H1 (cell line): ENCODE data around the gene ATG2B. TPM values are rescaled to one million over a fixed set of nuclear protein-coding genes. Genes with fewer than 3 reads are reported as not detected.

Experiments
- CTCF ChIA-PET: fragments of 300-600 bp; sonication (Branson Sonifier 250); formaldehyde crosslinking; loops from one replicate; lab custom pipeline; 2021; ENCODE audit not compliant: partially characterized antibody; lab: Charles Lee
- POLR2A ChIA-PET: fragments of 300-600 bp; sonication (Branson Sonifier 250); formaldehyde crosslinking; loops from one replicate; lab custom pipeline; 2021; ENCODE audit warnings: inconsistent platforms; ENCODE audit not compliant: partially characterized antibody; lab: Charles Lee
- DNase-seq, 2 experiments: peaks; one replicate each; pipeline versions ENCODE4 v3.0.0 to v3.0.0-alpha.2; 2010 to 2022; ENCODE audit warnings: low spot score in 2 of 2, low read depth in 1 of 2, mixed read lengths in 1 of 2
- FAIRE-seq: peaks from 2 replicates; lab custom pipeline; 2011; peaks lifted over from hg19 to GRCh38; lab: Jason Lieb, UNC
- H2AFZ ChIP-seq: 2 replicates; pipeline ENCODE4 v1.8.1; 2012; ENCODE audit warnings: low read length, inconsistent platforms
- H2AK5ac ChIP-seq: 2 replicates; pipeline ENCODE4 v1.6.1; 2013; ENCODE audit warnings: low read depth, low read length
- H2BK120ac ChIP-seq: replicated peaks from 2 replicates; pipeline ENCODE3; 2013; ENCODE audit warnings: low read depth, low read length, inconsistent platforms
- H2BK12ac ChIP-seq: 2 replicates; pipeline ENCODE4 v1.6.1; 2013; ENCODE audit warnings: low read depth, low read length
- H2BK15ac ChIP-seq: 2 replicates; pipeline ENCODE4 v1.6.1; 2013; ENCODE audit warnings: low read length
- H2BK20ac ChIP-seq: 2 replicates; pipeline ENCODE4 v1.6.1; 2013; ENCODE audit warnings: low read length
- H2BK5ac ChIP-seq: 2 replicates; pipeline ENCODE4 v1.6.1; 2013; ENCODE audit warnings: low read depth, low read length
- H3K14ac ChIP-seq: 2 replicates; pipeline ENCODE4 v1.6.1; 2013; ENCODE audit warnings: inconsistent platforms; ENCODE audit not compliant: insufficient read length
- H3K18ac ChIP-seq: 2 replicates; pipeline ENCODE4 v1.6.1; 2013; ENCODE audit warnings: low read length; ENCODE audit errors: extremely low read depth
- H3K23ac ChIP-seq: 2 replicates; pipeline ENCODE4 v1.6.1; 2013; ENCODE audit warnings: inconsistent platforms; ENCODE audit not compliant: insufficient read length
- H3K23me2 ChIP-seq: 2 replicates; pipeline ENCODE4 v1.6.1; 2013; ENCODE audit warnings: low read depth, low read length
- H3K27ac ChIP-seq: 2 replicates; pipeline ENCODE4 v1.6.1; 2011; ENCODE audit warnings: low read depth, low read length, inconsistent platforms
- H3K27me3 ChIP-seq, 4 experiments: replicated peaks in 1 of 4; 1 replicate in 1 of 4; 2 replicates in 3 of 4; pipeline versions ENCODE4 v1.6.1 to v1.8.1; 2011 to 2013; ENCODE audit warnings: low read length in 3 of 4, mild to moderate bottlenecking in 3 of 4, inconsistent platforms in 2 of 4, mixed read lengths in 2 of 4, moderate library complexity in 1 of 4; ENCODE audit not compliant: control insufficient read depth in 3 of 4, insufficient read depth in 3 of 4; ENCODE audit errors: extremely low read depth in 1 of 4
- H3K36me3 ChIP-seq, 4 experiments: 2 replicates each; pipeline versions ENCODE4 v1.6.1 to v1.8.1; 2011 to 2013; ENCODE audit warnings: mild to moderate bottlenecking in 4 of 4, low read length in 3 of 4, moderate library complexity in 2 of 4, control low read depth in 1 of 4, inconsistent platforms in 1 of 4; ENCODE audit not compliant: insufficient read depth in 4 of 4, control insufficient read depth in 2 of 4
- H3K4ac ChIP-seq: replicated peaks from 2 replicates; pipeline ENCODE3; 2013; ENCODE audit warnings: low read length, low read depth, mixed read lengths, inconsistent platforms; ENCODE audit not compliant: insufficient read length
- H3K4me1 ChIP-seq, 4 experiments: replicated peaks in 1 of 4; 1 replicate in 1 of 4; 2 replicates in 3 of 4; pipeline versions ENCODE4 v1.6.1 to v1.8.1; 2011 to 2013; ENCODE audit warnings: low read length in 3 of 4, inconsistent platforms in 2 of 4, mixed read lengths in 1 of 4; ENCODE audit not compliant: insufficient read depth in 4 of 4, control insufficient read depth in 3 of 4
- H3K4me2 ChIP-seq, 2 experiments: 2 replicates each; pipeline versions ENCODE4 v1.6.1 to v1.8.1; 2011 to 2013; ENCODE audit warnings: low read depth in 2 of 2, low read length in 2 of 2, control low read depth in 1 of 2, inconsistent platforms in 1 of 2, mild to moderate bottlenecking in 1 of 2; ENCODE audit not compliant: insufficient read depth in 1 of 2
- H3K4me3 ChIP-seq, 4 experiments: fragments of 200-600, 300-600 bp in 1 of 4; sonication (generic), shearing (Covaris generic), sonication (Bioruptor Twin) in 1 of 4; 2 replicates each; pipeline versions ENCODE4 v1.5.1 to v1.8.1; 2011 to 2016; ENCODE audit warnings: low read length in 4 of 4, low read depth in 3 of 4, control low read depth in 2 of 4, inconsistent platforms in 2 of 4, mild to moderate bottlenecking in 2 of 4, mixed read lengths in 1 of 4, moderate library complexity in 1 of 4; ENCODE audit not compliant: insufficient read depth in 2 of 4; ENCODE audit errors: extremely low read depth in 1 of 4
- H3K56ac ChIP-seq: replicated peaks from 2 replicates; pipeline ENCODE3; 2013; ENCODE audit warnings: low read depth, mild to moderate bottlenecking, mixed read lengths, low read length, inconsistent platforms; ENCODE audit not compliant: insufficient read length
- H3K79me1 ChIP-seq: 2 replicates; pipeline ENCODE4 v1.6.1; 2013; ENCODE audit warnings: low read depth, low read length, control low read depth
- H3K79me2 ChIP-seq, 2 experiments: 2 replicates each; pipeline versions ENCODE4 v1.6.1 to v1.8.1; 2012 to 2013; ENCODE audit warnings: low read length in 2 of 2, mild to moderate bottlenecking in 2 of 2, inconsistent platforms in 1 of 2; ENCODE audit not compliant: insufficient read depth in 2 of 2, control insufficient read depth in 1 of 2
- H3K9ac ChIP-seq, 4 experiments: replicated peaks in 1 of 4; 1 replicate in 1 of 4; 2 replicates in 3 of 4; pipeline versions ENCODE4 v1.6.1 to v1.8.1; 2011 to 2013; ENCODE audit warnings: low read depth in 3 of 4, low read length in 3 of 4, control low read depth in 2 of 4, mild to moderate bottlenecking in 2 of 4, moderate library complexity in 2 of 4, inconsistent platforms in 1 of 4; ENCODE audit errors: extremely low read depth in 1 of 4
- H3K9me3 ChIP-seq, 2 experiments: 2 replicates each; pipeline versions ENCODE4 v1.6.1 to v1.8.1; 2012 to 2013; ENCODE audit warnings: mild to moderate bottlenecking in 2 of 2, moderate library complexity in 2 of 2, control low read depth in 1 of 2, inconsistent platforms in 1 of 2, low read depth in 1 of 2, low read length in 1 of 2, mixed read lengths in 1 of 2; ENCODE audit not compliant: insufficient read depth in 2 of 2
- H4K20me1 ChIP-seq, 2 experiments: replicated peaks in 1 of 2; 2 replicates each; pipeline versions ENCODE3 to v1.8.1; 2011 to 2013; ENCODE audit warnings: inconsistent platforms in 2 of 2, low read length in 2 of 2, mild to moderate bottlenecking in 1 of 2; ENCODE audit not compliant: insufficient read depth in 2 of 2, control insufficient read depth in 1 of 2
- H4K5ac ChIP-seq: 2 replicates; pipeline ENCODE4 v1.6.1; 2013; ENCODE audit warnings: low read length, low read depth, mixed read lengths, inconsistent platforms; ENCODE audit not compliant: insufficient read length
- H4K8ac ChIP-seq: 2 replicates; pipeline ENCODE4 v1.8.0; 2013; ENCODE audit warnings: mild to moderate bottlenecking, moderate library complexity, low read length, inconsistent platforms; ENCODE audit not compliant: insufficient read depth; ENCODE audit errors: extremely low read depth
- H4K91ac ChIP-seq: replicated peaks from 2 replicates; pipeline ENCODE3; 2013; ENCODE audit warnings: low read length, mixed read lengths, inconsistent platforms; ENCODE audit not compliant: insufficient read length
- BACH1 ChIP-seq: IDR thresholded peaks from 2 replicates; pipeline ENCODE4 v1.6.1; 2012; ENCODE audit warnings: low read length, improper control_type of control experiment
- CBX5 ChIP-seq: fragments of 300-800, 300-1000 bp; sonication (generic); IDR thresholded peaks from 2 replicates; pipeline ENCODE4 v1.7.1; 2016; ENCODE audit warnings: antibody characterized with exemption, low read length, low read depth
- CHD2 ChIP-seq: IDR thresholded peaks from 2 replicates; pipeline ENCODE4 v1.6.1; 2012; ENCODE audit warnings: low read length, improper control_type of control experiment
- EP300 ChIP-seq, 2 experiments: IDR thresholded peaks; 1 replicate in 1 of 2; 2 replicates in 1 of 2; pipeline ENCODE4 v1.6.1; 2011 to 2012; ENCODE audit warnings: low read depth in 2 of 2, low read length in 2 of 2, mild to moderate bottlenecking in 2 of 2, borderline replicate concordance in 1 of 2, inconsistent platforms in 1 of 2, moderate library complexity in 1 of 2
- GTF2F1 ChIP-seq: IDR thresholded peaks from 2 replicates; pipeline ENCODE4 v1.6.1; 2012; ENCODE audit warnings: low read depth, low read length, improper control_type of control experiment, borderline replicate concordance
- SP1 ChIP-seq: IDR thresholded peaks from 2 replicates; pipeline ENCODE4 v1.6.1; 2011; ENCODE audit warnings: low read depth, low read length
- TAF1 ChIP-seq: IDR thresholded peaks from 2 replicates; pipeline ENCODE4 v1.6.1; 2011; ENCODE audit warnings: mild to moderate bottlenecking, low read depth, low read length
- TCF12 ChIP-seq: IDR thresholded peaks from 2 replicates; pipeline ENCODE4 v1.6.1; 2011; ENCODE audit warnings: low read depth, mild to moderate bottlenecking, low read length
- WGBS, 2 experiments: shearing (Covaris generic) in 1 of 2; methylation state at CpG; one replicate each; pipeline versions ENCODE4 v1.1.6 to v1.1.7; 2013 to 2015; ENCODE audit warnings: low lambda C conversion rate in 2 of 2, mixed read lengths in 2 of 2, inconsistent platforms in 1 of 2, low coverage in 1 of 2, missing lambda C conversion rate in 1 of 2; ENCODE audit not compliant: insufficient replicate concordance in 2 of 2, insufficient coverage in 1 of 2, insufficient read length in 1 of 2; ENCODE audit errors: extremely low coverage in 1 of 2, missing lambda C conversion rate in 1 of 2; 5-methylcytosine and 5-hydroxymethylcytosine counted together
- polyA plus RNA-seq, 7 experiments: library from polyadenylated mRNA; depleted of rRNA in 3 of 7; stranded (reverse) in 5 of 7; unstranded in 2 of 7; fragments of >200 nt in 5 of 7; fragments of 200-250 nt in 2 of 7; gene quantifications; 1 replicate in 5 of 7; 2 replicates in 1 of 7; 4 replicates in 1 of 7; pipeline versions ENCODE4 v1.2.1 to v1.2.3, GENCODE V29; 2011 to 2013; ENCODE audit warnings: missing spikeins in 2 of 7, mixed read lengths in 2 of 7
- total RNA-seq: library from RNA; stranded (reverse); fragmentation: NEBNext Ultra II Directional; extraction: Animal tissue kit (Norgen Biotek cat#: 25700); gene quantifications from 2 replicates; pipeline ENCODE4 v1.2.1, GENCODE V29; 2021

The ATG2B gene
- total and polyA plus RNA-seq, 2 of the 8 experiments (the other 6 are each of a cell fraction or from before 2014, with no cell fraction given) = 4.6 to 14.4 TPM

- Histone ChIP-seq H3K79me2 (no peaks in the 10 kb centered on the region), H3K79me1 (no peaks in the 10 kb centered on the region), H3K23ac (no peak overlapping the region), H3K9ac (no peak overlapping the region), H3K4ac (no peak overlapping the region), H2AK5ac (no peak overlapping the region), H3K18ac (no peak overlapping the region), H3K36me3 (no peaks in the 10 kb centered on the region), H2BK12ac (no peak overlapping the region), H3K9me3 (peaks cover 0 to 6% of the 10 kb centered on the region in 2 experiments; a peak in 2 of 4 replicates), H3K27me3 (no peaks in the 10 kb centered on the region), H4K8ac (no peak overlapping the region), H2BK15ac (no peak overlapping the region), H3K27ac (no peak overlapping the region), H2AFZ (no peak overlapping the region), H3K4me3 (no peak overlapping the region), H3K23me2 (no peaks in the 10 kb centered on the region), H4K5ac (no peak overlapping the region), H2BK120ac (no peak overlapping the region), H2BK5ac (no peak overlapping the region), H3K4me1 (peaks cover 0 to 4% (median 2%) of the 10 kb centered on the region in 4 experiments; a peak in 3 of 7 replicates), H4K91ac (no peak overlapping the region), H2BK20ac (no peak overlapping the region), H3K56ac (no peak overlapping the region), H3K4me2 (no peak overlapping the region), H4K20me1 (no peaks in the 10 kb centered on the region), H3K14ac (no peak overlapping the region)
- ChIA-PET CTCF (interaction anchor here (1.4 to 6.0 kb wide), 3 partner anchors 11 to 153 kb away, joined by 4 to 23 read pairs (median 6); no protein-coding TSS in a partner anchor), POLR2A (no interaction called here)
- TF ChIP-seq BACH1 (no peak), TCF12 (no peak), CBX5 (no peak), GTF2F1 (no peak), SP1 (no peak), CHD2 (no peak), TAF1 (no peak), EP300 (IDR thresholded peaks at IDR 0.05; ENCODE audit: borderline replicate concordance in 1 of 2, low read depth in 2 of 2, low read length in 2 of 2) (no peak)
- no peak for DNase-seq
- FAIRE-seq = no peak
- 87% methylated on average over 11 of the region's 11 CpGs; no CpG with 5 or more reads in 1 of the 2 experiments for WGBS, 2 experiments
Observed at GRCh38 chr14:96254687-96255086, 108.5 kb downstream of the ATG2B start.
